MCF 10A (cell line): ENCODE measurements around the gene FAS. TPM values are rescaled to one million over a fixed set of nuclear protein-coding genes. Genes with fewer than 3 reads are reported as not detected.

Source experiments
- BruUV-seq: library from RNA; stranded (reverse); fragments of 400-500 nt; replicated peaks from 2 replicates; lab custom pipeline; 2021; lab: Mats Ljungman, UMichigan
- CTCF ChIA-PET: fragments of 300-600 bp; sonication (Branson Sonifier 250); formaldehyde crosslinking; extraction: SDS; loops from one replicate; lab custom pipeline; 2021; ENCODE audit warnings: antibody characterized with exemption, inconsistent platforms; lab: Yijun Ruan, JAX
- POLR2A ChIA-PET: fragments of 300-600, 350-650 bp; sonication (Branson Sonifier 250); formaldehyde crosslinking; extraction: SDS; loops from one replicate; lab custom pipeline; 2020; ENCODE audit warnings: antibody characterized with exemption, inconsistent platforms; lab: Yijun Ruan, JAX
- DNase-seq: peaks from one replicate; pipeline ENCODE4 v3.0.0-alpha.2; 2018; ENCODE audit not compliant: unreplicated experiment
- H3K27ac Mint-ChIP-seq: one replicate; pipeline ENCODE4 v1.8.0; 2022; ENCODE audit warnings: mild to moderate bottlenecking, low read depth, mixed read lengths; ENCODE audit not compliant: unreplicated experiment
- H3K27me3 Mint-ChIP-seq: one replicate; pipeline ENCODE4 v1.8.0; 2022; ENCODE audit warnings: mixed read lengths; ENCODE audit not compliant: insufficient read depth, unreplicated experiment
- H3K36me3 Mint-ChIP-seq: one replicate; pipeline ENCODE4 v1.8.0; 2022; ENCODE audit warnings: mild to moderate bottlenecking, moderate library complexity, mixed read lengths; ENCODE audit not compliant: insufficient read depth, unreplicated experiment
- H3K4me1 Mint-ChIP-seq: one replicate; pipeline ENCODE4 v1.8.0; 2022; ENCODE audit warnings: mixed read lengths; ENCODE audit not compliant: insufficient read depth, unreplicated experiment
- H3K4me3 Mint-ChIP-seq: one replicate; pipeline ENCODE4 v1.8.0; 2022; ENCODE audit warnings: mild to moderate bottlenecking, moderate library complexity, mixed read lengths; ENCODE audit not compliant: unreplicated experiment
- H3K9me3 Mint-ChIP-seq: one replicate; pipeline ENCODE4 v1.8.0; 2022; ENCODE audit warnings: mixed read lengths; ENCODE audit not compliant: unreplicated experiment
- intact Hi-C: fragments of 100-400 bp; cut with micrococcal nuclease; formaldehyde crosslinking; loops from 2 replicates; pipeline ENCODE4 v1.14.1; 2022
- total RNA-seq: library from RNA; stranded (reverse); gene quantifications from 2 replicates; pipeline ENCODE4 v1.2.3, GENCODE V29; 2022
- TF ChIP-seq, protein P1 (sequence below): fragments of 200-600 bp; IDR thresholded peaks from one replicate; pipeline ENCODE4 v1.8.0; 2022; ENCODE audit warnings: antibody characterized with exemption, mild to moderate bottlenecking; ENCODE audit not compliant: unreplicated experiment

The FAS gene
- total RNA-seq, 1 experiment from 2014 or later = 60.2 TPM

DNA sequence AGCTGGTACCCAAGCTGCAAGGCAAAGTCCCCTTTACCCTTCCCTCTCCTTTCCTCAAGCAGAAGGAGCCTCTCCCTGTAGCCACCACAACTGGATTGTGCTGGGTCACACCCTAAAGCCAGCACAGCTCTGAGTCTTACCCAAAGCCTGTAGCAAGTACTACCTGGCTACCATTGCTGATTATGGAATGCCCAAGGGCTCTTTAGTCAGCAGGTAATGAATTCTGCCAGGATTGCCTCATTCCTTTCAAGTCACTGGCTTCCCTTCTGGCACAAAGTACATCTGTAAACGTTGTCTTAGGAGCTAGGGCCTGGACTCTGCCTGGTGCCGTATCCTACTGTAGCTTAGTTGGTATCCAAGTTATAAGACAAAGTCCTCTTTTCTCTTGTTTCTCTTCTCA, 52.0 kb downstream of the FAS start:
- peak; percentile 90 for DNase-seq
- CTCF ChIA-PET = interaction anchor here (0.7 to 1.2 kb wide), 3 partner anchors 13 to 1538 kb away, joined by 3 to 10 read pairs (median 4); partner anchors contain the start of gene MINPP1
- Mint-ChIP-seq H3K4me3 (no peak overlapping the region), H3K36me3 (peaks cover 13% of the 10 kb centered on the region), H3K27ac (peak overlapping the region; percentile 55), H3K27me3 (no peaks in the 10 kb centered on the region), H3K4me1 (peaks cover 19% of the 10 kb centered on the region), H3K9me3 (no peaks in the 10 kb centered on the region)
- BruUV-seq = no TSS peak
- intact Hi-C loops = no loop called here
- POLR2A ChIA-PET = interaction anchor here (0.6 to 1.4 kb wide), 16 partner anchors 10 to 390 kb away, joined by 3 to 9 read pairs (median 4); partner anchors contain the start of genes CH25H and LIPA
- TF ChIP-seq, protein P1, sequence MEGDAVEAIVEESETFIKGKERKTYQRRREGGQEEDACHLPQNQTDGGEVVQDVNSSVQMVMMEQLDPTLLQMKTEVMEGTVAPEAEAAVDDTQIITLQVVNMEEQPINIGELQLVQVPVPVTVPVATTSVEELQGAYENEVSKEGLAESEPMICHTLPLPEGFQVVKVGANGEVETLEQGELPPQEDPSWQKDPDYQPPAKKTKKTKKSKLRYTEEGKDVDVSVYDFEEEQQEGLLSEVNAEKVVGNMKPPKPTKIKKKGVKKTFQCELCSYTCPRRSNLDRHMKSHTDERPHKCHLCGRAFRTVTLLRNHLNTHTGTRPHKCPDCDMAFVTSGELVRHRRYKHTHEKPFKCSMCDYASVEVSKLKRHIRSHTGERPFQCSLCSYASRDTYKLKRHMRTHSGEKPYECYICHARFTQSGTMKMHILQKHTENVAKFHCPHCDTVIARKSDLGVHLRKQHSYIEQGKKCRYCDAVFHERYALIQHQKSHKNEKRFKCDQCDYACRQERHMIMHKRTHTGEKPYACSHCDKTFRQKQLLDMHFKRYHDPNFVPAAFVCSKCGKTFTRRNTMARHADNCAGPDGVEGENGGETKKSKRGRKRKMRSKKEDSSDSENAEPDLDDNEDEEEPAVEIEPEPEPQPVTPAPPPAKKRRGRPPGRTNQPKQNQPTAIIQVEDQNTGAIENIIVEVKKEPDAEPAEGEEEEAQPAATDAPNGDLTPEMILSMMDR = no peak

DNA sequence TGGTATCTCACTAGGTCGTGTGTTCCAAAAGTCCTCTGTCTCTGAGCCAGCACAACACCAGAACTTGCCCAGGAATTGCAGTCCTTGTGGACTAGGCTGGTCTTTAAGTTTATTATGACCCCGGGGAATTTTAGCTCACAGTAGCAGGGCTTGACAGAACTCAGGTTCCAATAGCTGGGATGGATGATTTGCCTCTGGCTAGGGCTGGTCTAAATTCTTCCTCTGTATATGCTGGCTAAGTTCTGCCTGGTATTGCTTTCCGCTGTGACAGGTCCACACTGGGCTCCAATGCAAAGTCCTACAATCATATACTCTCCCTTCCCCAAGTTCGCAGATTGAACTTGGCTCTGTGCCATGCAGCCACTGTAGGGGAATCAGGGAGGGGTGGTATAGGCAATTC, 52.5 kb downstream of the FAS start:
- peak overlapping the region; percentile 55 for H3K27ac Mint-ChIP-seq
- H3K9me3 Mint-ChIP-seq = no peaks in the 10 kb centered on the region
- POLR2A ChIA-PET = interaction anchor here (0.6 to 1.4 kb wide), 15 partner anchors 11 to 208 kb away, joined by 3 to 9 read pairs (median 4); partner anchors contain the start of genes CH25H and LIPA
- no peaks in the 10 kb centered on the region for H3K27me3 Mint-ChIP-seq
- TF ChIP-seq, protein P1 = no peak
- peaks cover 13% of the 10 kb centered on the region for H3K36me3 Mint-ChIP-seq
- peaks cover 19% of the 10 kb centered on the region for H3K4me1 Mint-ChIP-seq
- no TSS peak for BruUV-seq
- no peak overlapping the region for H3K4me3 Mint-ChIP-seq
- intact Hi-C loops = no loop called here
- no peak for DNase-seq
- CTCF ChIA-PET = interaction anchor here (0.7 to 1.2 kb wide), 3 partner anchors 13 to 1538 kb away, joined by 3 to 10 read pairs (median 4); partner anchors contain the start of gene MINPP1

DNA sequence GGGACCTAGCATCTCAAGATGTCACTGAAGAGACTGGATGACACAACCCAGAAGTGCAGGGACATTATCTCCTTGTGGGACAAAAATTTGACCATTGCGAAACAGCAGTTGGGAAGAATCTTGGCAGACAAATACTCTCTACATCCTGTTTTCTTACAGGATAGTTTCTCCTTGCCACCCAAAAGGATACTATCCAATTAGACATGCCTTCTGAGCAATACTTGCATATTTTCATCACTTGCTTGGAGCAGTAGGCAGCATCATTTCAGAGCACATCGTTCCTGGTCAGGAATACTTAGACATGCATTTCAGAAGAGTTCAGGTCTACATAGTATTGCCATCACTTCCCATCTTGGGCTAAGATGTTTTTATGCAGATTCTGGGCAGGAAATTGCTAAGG, 56.8 kb downstream of the FAS start:
- H3K27me3 Mint-ChIP-seq = no peaks in the 10 kb centered on the region
- TF ChIP-seq, protein P1 = no peak
- peaks cover 19% of the 10 kb centered on the region for H3K36me3 Mint-ChIP-seq
- no peak overlapping the region for H3K4me3 Mint-ChIP-seq
- H3K4me1 Mint-ChIP-seq = peaks cover 10% of the 10 kb centered on the region
- DNase-seq = no peak
- H3K27ac Mint-ChIP-seq = no peak overlapping the region
- intact Hi-C loops = no loop called here
- BruUV-seq = no TSS peak
- ChIA-PET POLR2A (no interaction called here), CTCF (no interaction called here)
- H3K9me3 Mint-ChIP-seq = no peaks in the 10 kb centered on the region

DNA sequence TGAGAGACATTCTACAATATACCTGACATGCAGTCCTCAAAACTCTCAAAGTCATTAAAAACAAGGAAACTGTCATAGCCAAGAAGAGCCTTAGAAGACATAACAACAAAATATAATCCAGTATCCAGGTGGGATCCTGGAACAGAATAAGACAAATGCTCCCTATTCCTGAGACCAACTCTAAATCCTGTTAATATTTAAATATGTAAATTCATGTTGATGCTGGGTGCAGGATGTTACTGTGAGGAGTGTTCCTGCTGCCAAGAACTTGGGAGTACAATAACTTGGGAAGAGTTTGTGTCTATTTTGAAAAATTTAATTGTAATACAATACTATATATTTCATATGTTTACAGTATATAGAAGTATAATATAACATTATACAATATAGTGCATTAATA, 61.0 kb downstream of the FAS start:
- no peak overlapping the region for H3K27ac Mint-ChIP-seq
- intact Hi-C loops = no loop called here
- no peaks in the 10 kb centered on the region for H3K27me3 Mint-ChIP-seq
- H3K9me3 Mint-ChIP-seq = no peaks in the 10 kb centered on the region
- TF ChIP-seq, protein P1 = no peak
- DNase-seq = no peak
- H3K4me3 Mint-ChIP-seq = no peak overlapping the region
- ChIA-PET CTCF (no interaction called here), POLR2A (no interaction called here)
- peaks cover 16% of the 10 kb centered on the region for H3K36me3 Mint-ChIP-seq
- H3K4me1 Mint-ChIP-seq = no peaks in the 10 kb centered on the region
- no TSS peak for BruUV-seq
